ENCODE measurements around the gene ZSCAN5A. TPM values are rescaled to one million over a fixed set of nuclear protein-coding genes. Genes with fewer than 3 reads are reported as not detected.

ZSCAN5A gene
- total RNA-seq, 4 donors from 2014 or later, result 5.9 to 10.0 (median 7.0) TPM

- TF ChIP-seq CTCF (IDR thresholded peaks at IDR 0.05; ENCODE audit: low read depth), result no peak
These were observed 2.3 kb downstream of the ZSCAN5A start for GRCh38 chr19:56312342-56312741.

- no peak for TF ChIP-seq CTCF (IDR thresholded peaks at IDR 0.05; ENCODE audit: low read depth)
These were observed 4.2 kb downstream of the ZSCAN5A start for GRCh38 chr19:56310462-56310861.

DNA sequence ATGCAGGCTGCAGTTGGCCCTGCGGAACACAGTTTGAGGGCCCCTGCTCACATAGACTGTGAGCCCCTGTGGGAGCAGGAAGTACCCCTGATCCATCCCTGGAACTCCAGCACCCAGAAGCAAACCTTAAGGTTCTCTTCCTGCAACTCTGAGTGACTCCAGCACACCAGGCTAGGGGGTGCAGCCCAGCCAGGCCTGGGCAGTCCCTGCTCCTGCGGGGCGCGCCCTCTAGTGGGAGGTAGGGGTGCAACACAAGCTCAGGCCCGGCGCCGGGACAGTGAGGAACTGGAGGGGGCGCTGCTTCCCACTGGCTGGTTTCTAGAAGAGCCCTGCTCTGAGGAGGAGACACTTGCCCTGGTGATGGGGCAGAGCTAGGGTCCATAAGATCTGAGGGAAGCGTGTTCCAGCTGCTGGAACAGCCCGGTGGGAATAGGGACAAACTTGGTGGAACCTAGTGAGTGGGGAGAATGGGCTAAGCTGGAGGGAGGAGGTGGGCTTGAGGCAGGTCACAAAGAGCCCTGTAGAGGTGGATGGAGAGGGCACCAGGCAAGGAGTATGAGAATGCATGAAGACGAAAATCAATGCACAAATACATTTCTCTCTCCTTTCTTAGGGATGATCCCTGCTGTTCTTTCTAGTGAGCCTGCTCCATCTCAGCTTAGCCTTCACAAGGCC lies 5.0 kb downstream of the ZSCAN5A start:
- TF ChIP-seq CTCF (IDR thresholded peaks at IDR 0.05; ENCODE audit: low read depth), result no peak

DNA sequence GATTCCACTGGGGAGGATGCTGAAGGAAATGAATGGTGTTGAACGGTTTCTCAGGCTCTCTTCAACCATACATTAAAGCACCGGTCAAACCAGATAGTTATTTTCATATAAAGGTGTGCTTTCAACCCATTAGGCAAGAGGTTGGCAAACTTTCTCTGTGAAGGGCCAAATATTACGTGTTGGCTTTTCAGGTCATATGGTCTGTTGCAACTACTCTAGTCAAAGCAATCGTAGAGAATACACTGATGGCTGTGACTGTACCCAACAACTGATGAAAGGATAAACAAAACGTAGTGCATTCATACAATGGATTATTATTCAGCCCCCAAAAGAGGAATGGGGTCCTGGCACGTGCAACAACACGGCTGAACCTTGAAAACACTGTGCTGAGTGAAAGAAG lies 5.8 kb downstream of the ZSCAN5A start:
- no peak for TF ChIP-seq CTCF (IDR thresholded peaks at IDR 0.05; ENCODE audit: low read depth)

GRCh38 chr19:56306016-56306415 lies 8.6 kb downstream of the ZSCAN5A start:
- TF ChIP-seq CTCF (IDR thresholded peaks at IDR 0.05; ENCODE audit: low read depth), result no peak

DNA sequence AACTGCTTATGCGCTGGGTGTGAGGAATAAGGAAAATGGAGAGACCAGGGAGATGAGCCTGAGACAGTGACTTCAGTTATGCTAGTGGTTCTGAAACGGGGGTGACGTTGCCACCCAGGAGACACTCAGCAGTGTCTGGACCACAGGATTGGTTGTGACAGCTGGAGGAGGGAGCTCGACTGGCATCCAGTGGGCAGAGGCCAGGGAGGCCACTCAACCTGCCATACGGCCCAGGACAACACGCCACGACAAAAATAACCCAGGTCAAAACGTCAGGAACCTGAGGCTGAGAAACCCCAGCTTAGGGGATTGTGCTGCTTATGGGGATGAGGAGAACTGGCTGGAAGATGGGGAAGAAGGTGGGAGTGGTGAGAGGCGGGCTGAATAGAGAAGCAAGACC lies 10.4 kb downstream of the ZSCAN5A start:
- no peak for TF ChIP-seq CTCF (IDR thresholded peaks at IDR 0.05; ENCODE audit: low read depth)

DNA sequence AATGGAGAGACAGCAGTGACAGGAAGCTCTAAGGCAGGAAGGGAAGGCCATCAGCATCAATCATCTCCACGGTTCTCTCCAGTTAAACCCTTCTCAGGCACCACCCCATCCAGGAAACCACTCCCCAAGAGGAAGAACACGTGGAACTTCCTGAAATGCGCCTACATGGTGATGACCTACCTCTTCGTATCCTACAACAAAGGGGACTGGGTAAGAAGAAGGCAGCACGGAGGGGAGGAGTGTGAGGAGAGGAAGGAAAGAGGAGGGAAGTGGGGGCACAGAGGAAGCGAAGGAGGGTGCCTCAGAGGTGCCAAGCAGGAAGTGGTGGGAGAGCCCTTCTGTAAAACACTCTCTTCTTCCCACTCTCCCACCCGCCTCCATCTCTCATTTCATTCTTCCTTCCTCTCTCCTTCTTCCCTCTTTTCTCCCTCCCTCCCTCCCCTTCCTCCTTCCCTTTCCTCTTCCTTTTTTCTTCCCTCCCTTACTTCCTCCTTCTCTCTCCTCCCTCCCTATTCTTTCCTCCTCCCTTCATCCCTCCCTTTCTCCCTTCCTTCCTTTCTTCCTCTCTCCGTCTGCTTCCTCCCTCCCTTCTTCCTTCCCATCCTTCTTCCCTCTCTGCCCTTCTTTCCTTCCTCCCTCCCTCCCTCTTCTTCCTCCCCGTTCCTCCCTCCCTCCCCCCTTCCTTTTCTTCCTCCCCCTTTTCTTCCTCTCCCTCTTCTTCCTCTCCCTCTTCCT lies 12.6 kb downstream of the ZSCAN5A start:
- no peak for TF ChIP-seq CTCF (IDR thresholded peaks at IDR 0.05; ENCODE audit: low read depth)

All from subcutaneous adipose tissue (tissue), 4 donors.